Measurements from ENCODE around the gene PIGZ.

The PIGZ gene

GRCh38 chr3:196979545-196979944 lies 10.9 kb upstream of the PIGZ start:
- Histone ChIP-seq H3K4me3 (ENCODE audit: low read depth, low read length) (no peak overlapping the region), H3K27me3 (replicated peaks) (no peaks in the 10 kb centered on the region), H3K36me3 (replicated peaks) (no peaks in the 10 kb centered on the region), H3K27ac (no peak overlapping the region)
- DNase-seq = no peak
- in situ Hi-C loops (cut with HindIII; ENCODE audit: low pct_ligation_motif_present, low sequenced_read_pairs) = no loop called here
- TF ChIP-seq CTCF (IDR thresholded peaks at IDR 0.05; ENCODE audit: low read depth, low read length, missing control alignments) = no peak

- no peak overlapping the region for H3K4me3 ChIP-seq (ENCODE audit: low read depth, low read length)
- no peaks in the 10 kb centered on the region for H3K27me3 ChIP-seq (replicated peaks)
- in situ Hi-C loops (cut with HindIII; ENCODE audit: low pct_ligation_motif_present, low sequenced_read_pairs) = no loop called here
- TF ChIP-seq CTCF (IDR thresholded peaks at IDR 0.05; ENCODE audit: low read depth, low read length, missing control alignments) = no peak
- H3K27ac ChIP-seq = no peak overlapping the region
- H3K36me3 ChIP-seq (replicated peaks) = no peaks in the 10 kb centered on the region
- no peak for DNase-seq
These were observed 8.3 kb upstream of the PIGZ start for GRCh38 chr3:196976941-196977340.

- Histone ChIP-seq H3K36me3 (replicated peaks) (no peaks in the 10 kb centered on the region), H3K27me3 (replicated peaks) (no peaks in the 10 kb centered on the region), H3K27ac (no peak overlapping the region), H3K4me3 (ENCODE audit: low read depth, low read length) (no peak overlapping the region)
- in situ Hi-C loops (cut with HindIII; ENCODE audit: low pct_ligation_motif_present, low sequenced_read_pairs) = no loop called here
- TF ChIP-seq CTCF (IDR thresholded peaks at IDR 0.05; ENCODE audit: low read depth, low read length, missing control alignments) = no peak
- DNase-seq = no peak
These were observed 6.7 kb upstream of the PIGZ start for GRCh38 chr3:196975349-196975748.

GRCh38 chr3:196974661-196975060 lies 6.0 kb upstream of the PIGZ start:
- in situ Hi-C loops (cut with HindIII; ENCODE audit: low pct_ligation_motif_present, low sequenced_read_pairs) = no loop called here
- no peak for TF ChIP-seq CTCF (IDR thresholded peaks at IDR 0.05; ENCODE audit: low read depth, low read length, missing control alignments)

GRCh38 chr3:196971094-196971698 lies 2.6 kb upstream of the PIGZ start:
- in situ Hi-C loops (cut with HindIII; ENCODE audit: low pct_ligation_motif_present, low sequenced_read_pairs) = no loop called here
- no peak overlapping the region for H3K4me3 ChIP-seq (ENCODE audit: low read depth, low read length)
- TF ChIP-seq CTCF (IDR thresholded peaks at IDR 0.05; ENCODE audit: low read depth, low read length, missing control alignments) = no peak
- peaks cover 8% of the 10 kb centered on the region for H3K27me3 ChIP-seq (replicated peaks)
- DNase-seq = no peak
- H3K27ac ChIP-seq = no peak overlapping the region
- no peaks in the 10 kb centered on the region for H3K36me3 ChIP-seq (replicated peaks)

More at GRCh38 chr3:196974661-196975060, 6.0 kb upstream of the PIGZ start:
- H3K27ac ChIP-seq = no peak overlapping the region
- no peak overlapping the region for H3K4me3 ChIP-seq (ENCODE audit: low read depth, low read length)
- no peaks in the 10 kb centered on the region for H3K36me3 ChIP-seq (replicated peaks)
- no peak for DNase-seq
- H3K27me3 ChIP-seq (replicated peaks) = no peaks in the 10 kb centered on the region

- no peak for TF ChIP-seq CTCF (IDR thresholded peaks at IDR 0.05; ENCODE audit: low read depth, low read length, missing control alignments)
- no peak for DNase-seq
- no peak overlapping the region for H3K4me3 ChIP-seq (ENCODE audit: low read depth, low read length)
- H3K27ac ChIP-seq = no peak overlapping the region
- H3K27me3 ChIP-seq (replicated peaks) = peaks cover 8% of the 10 kb centered on the region
- no peaks in the 10 kb centered on the region for H3K36me3 ChIP-seq (replicated peaks)
- in situ Hi-C loops (cut with HindIII; ENCODE audit: low pct_ligation_motif_present, low sequenced_read_pairs) = no loop called here
These were observed 2.0 kb upstream of the PIGZ start for GRCh38 chr3:196970547-196971093.
